Measurements from ENCODE around the gene DDX27.

DDX27 gene

GRCh38 chr20:49234831-49235230 lies 15.6 kb downstream of the DDX27 start:
- H3K27me3 ChIP-seq (replicated peaks; ENCODE audit: control insufficient read depth, insufficient read depth, low read length) = no peaks in the 10 kb centered on the region
- H3K36me3 ChIP-seq (ENCODE audit: control insufficient read depth, insufficient read depth, low read length) = peaks cover 45% of the 10 kb centered on the region
- no peak for DNase-seq (ENCODE audit: extremely low read depth, insufficient read length)
- H3K4me3 ChIP-seq (replicated peaks; ENCODE audit: low read depth, low read length) = no peak overlapping the region
- TF ChIP-seq CTCF (IDR thresholded peaks at IDR 0.05; ENCODE audit: insufficient read depth, low read length, poor library complexity, severe bottlenecking) = no peak

GRCh38 chr20:49236301-49236700 lies 17.1 kb downstream of the DDX27 start:
- Histone ChIP-seq H3K27me3 (replicated peaks; ENCODE audit: control insufficient read depth, insufficient read depth, low read length) (no peaks in the 10 kb centered on the region), H3K4me3 (replicated peaks; ENCODE audit: low read depth, low read length) (no peak overlapping the region), H3K36me3 (ENCODE audit: control insufficient read depth, insufficient read depth, low read length) (peaks cover 35% of the 10 kb centered on the region)
- no peak for DNase-seq (ENCODE audit: extremely low read depth, insufficient read length)
- TF ChIP-seq CTCF (IDR thresholded peaks at IDR 0.05; ENCODE audit: insufficient read depth, low read length, poor library complexity, severe bottlenecking) = no peak

GRCh38 chr20:49237531-49237930 lies 18.3 kb downstream of the DDX27 start:
- no peak for DNase-seq (ENCODE audit: extremely low read depth, insufficient read length)
- no peak for TF ChIP-seq CTCF (IDR thresholded peaks at IDR 0.05; ENCODE audit: insufficient read depth, low read length, poor library complexity, severe bottlenecking)
- Histone ChIP-seq H3K27me3 (replicated peaks; ENCODE audit: control insufficient read depth, insufficient read depth, low read length) (no peaks in the 10 kb centered on the region), H3K36me3 (ENCODE audit: control insufficient read depth, insufficient read depth, low read length) (peaks cover 34% of the 10 kb centered on the region), H3K4me3 (replicated peaks; ENCODE audit: low read depth, low read length) (no peak overlapping the region)

GRCh38 chr20:49245921-49246740 lies 26.9 kb downstream of the DDX27 start:
- Histone ChIP-seq H3K36me3 (ENCODE audit: control insufficient read depth, insufficient read depth, low read length) (peaks cover 37% of the 10 kb centered on the region), H3K4me3 (replicated peaks; ENCODE audit: low read depth, low read length) (no peak overlapping the region), H3K27me3 (replicated peaks; ENCODE audit: control insufficient read depth, insufficient read depth, low read length) (no peaks in the 10 kb centered on the region)
- DNase-seq (ENCODE audit: extremely low read depth, insufficient read length) = no peak
- peak; percentile 63 for TF ChIP-seq CTCF (IDR thresholded peaks at IDR 0.05; ENCODE audit: insufficient read depth, low read length, poor library complexity, severe bottlenecking)

GRCh38 chr20:49247169-49247723 lies 28.0 kb downstream of the DDX27 start:
- Histone ChIP-seq H3K27me3 (replicated peaks; ENCODE audit: control insufficient read depth, insufficient read depth, low read length) (no peaks in the 10 kb centered on the region), H3K36me3 (ENCODE audit: control insufficient read depth, insufficient read depth, low read length) (peaks cover 42% of the 10 kb centered on the region), H3K4me3 (replicated peaks; ENCODE audit: low read depth, low read length) (no peak overlapping the region)
- TF ChIP-seq CTCF (IDR thresholded peaks at IDR 0.05; ENCODE audit: insufficient read depth, low read length, poor library complexity, severe bottlenecking) = no peak
- no peak for DNase-seq (ENCODE audit: extremely low read depth, insufficient read length)
